HEK293T (cell line): ENCODE data around the gene AHNAK2.

ENCODE experiments used
- CTCF ChIA-PET: fragments of 350-600 bp; formaldehyde crosslinking; extraction: SDS; loops from one replicate; lab custom pipeline; 2021; ENCODE audit warnings: antibody characterized with exemption, inconsistent platforms; lab: Yijun Ruan, JAX
- POLR2A ChIA-PET: fragments of 350-600 bp; formaldehyde crosslinking; extraction: SDS; loops from one replicate; lab custom pipeline; 2020; ENCODE audit warnings: antibody characterized with exemption, inconsistent platforms; lab: Yijun Ruan, JAX
- DNase-seq: peaks from one replicate; pipeline ENCODE4 v3.0.0; 2012; ENCODE audit warnings: mixed read lengths; ENCODE audit errors: extremely low spot score
- ARNT ChIP-seq: fragments of 450-650 bp; IDR thresholded peaks from 2 replicates; pipeline ENCODE4 v1.6.1; 2017; ENCODE audit warnings: mild to moderate bottlenecking
- BHLHE40 ChIP-seq: fragments of 450-650 bp; IDR thresholded peaks from 2 replicates; pipeline ENCODE4 v1.6.1; 2016; ENCODE audit warnings: mild to moderate bottlenecking, moderate library complexity, borderline replicate concordance
- CTBP1 ChIP-seq: fragments of 450-650 bp; IDR thresholded peaks from 2 replicates; pipeline ENCODE4 v1.6.1; 2016; ENCODE audit warnings: borderline replicate concordance
- ELF4 ChIP-seq: fragments of 450-650 bp; IDR thresholded peaks from 2 replicates; pipeline ENCODE4 v1.6.1; 2017; ENCODE audit warnings: antibody characterized with exemption
- FOXA1 ChIP-seq: fragments of 450-650 bp; IDR thresholded peaks from 2 replicates; pipeline ENCODE4 v1.6.1; 2016; ENCODE audit warnings: mild to moderate bottlenecking
- FOXK2 ChIP-seq: fragments of 450-650 bp; IDR thresholded peaks from 2 replicates; pipeline ENCODE4 v1.6.1; 2016; ENCODE audit warnings: mild to moderate bottlenecking
- FOXM1 ChIP-seq: fragments of 450-650 bp; IDR thresholded peaks from 2 replicates; pipeline ENCODE4 v1.6.1; 2017; ENCODE audit warnings: mild to moderate bottlenecking, borderline replicate concordance
- HDGF ChIP-seq: fragments of 450-650 bp; IDR thresholded peaks from 2 replicates; pipeline ENCODE4 v1.6.1; 2017; ENCODE audit warnings: antibody characterized with exemption, borderline replicate concordance
- L3MBTL2 ChIP-seq: fragments of 450-650 bp; conservative IDR thresholded peaks from 2 replicates; pipeline ENCODE4 v1.6.1; 2016; ENCODE audit warnings: mild to moderate bottlenecking
- LEF1 ChIP-seq: fragments of 450-650 bp; IDR thresholded peaks from 2 replicates; pipeline ENCODE4 v1.6.1; 2017; ENCODE audit warnings: mild to moderate bottlenecking, borderline replicate concordance
- NFRKB ChIP-seq: fragments of 450-650 bp; IDR thresholded peaks from 2 replicates; pipeline ENCODE4 v1.6.1; 2016; ENCODE audit warnings: mild to moderate bottlenecking, moderate library complexity
- PKNOX1 ChIP-seq: fragments of 450-650 bp; IDR thresholded peaks from 2 replicates; pipeline ENCODE4 v1.6.1; 2016
- SP1 ChIP-seq: fragments of 450-650 bp; IDR thresholded peaks from 2 replicates; pipeline ENCODE4 v1.6.1; 2017
- SUZ12 ChIP-seq: fragments of 450-650 bp; IDR thresholded peaks from 2 replicates; pipeline ENCODE4 v1.6.1; 2016; ENCODE audit warnings: mild to moderate bottlenecking
- TARDBP ChIP-seq: fragments of 450-650 bp; IDR thresholded peaks from 2 replicates; pipeline ENCODE4 v1.6.1; 2016
- ZNF384 ChIP-seq: fragments of 450-650 bp; IDR thresholded peaks from 2 replicates; pipeline ENCODE4 v1.6.1; 2016

The AHNAK2 gene

GRCh38 chr14:104973385-104974145 lies 4.6 kb downstream of the AHNAK2 start:
- ChIA-PET POLR2A (interaction anchor here (0.8 to 1.5 kb wide), 5 partner anchors 8 to 62 kb away, joined by 3 to 7 read pairs (median 4); partner anchors contain the start of genes CDCA4 and CLBA1), CTCF (interaction anchor here (0.6 to 5.3 kb wide), 5 partner anchors 12 to 379 kb away, joined by 3 to 42 read pairs (median 3); partner anchors contain the start of gene CLBA1)
- TF ChIP-seq CTBP1 = no peak
- no peak for TF ChIP-seq BHLHE40
- TF ChIP-seq LEF1 = no peak
- no peak for TF ChIP-seq TARDBP
- TF ChIP-seq SUZ12 = no peak
- no peak for TF ChIP-seq FOXM1
- TF ChIP-seq ELF4 = no peak
- TF ChIP-seq PKNOX1 = no peak
- no peak for TF ChIP-seq NFRKB
- TF ChIP-seq ZNF384 = no peak
- no peak for TF ChIP-seq FOXK2
- no peak for TF ChIP-seq L3MBTL2
- no peak for TF ChIP-seq SP1
- TF ChIP-seq FOXA1 = no peak
- no peak for TF ChIP-seq HDGF
- TF ChIP-seq ARNT = no peak
- no peak for DNase-seq

- ChIA-PET POLR2A (interaction anchor here (0.8 to 1.5 kb wide), 4 partner anchors 13 to 63 kb away, joined by 3 to 7 read pairs (median 4); partner anchors contain the start of genes CDCA4 and CLBA1), CTCF (interaction anchor here (0.6 to 5.3 kb wide), 5 partner anchors 12 to 379 kb away, joined by 3 to 42 read pairs (median 3); partner anchors contain the start of gene CLBA1)
- no peak for DNase-seq
- no peak for TF ChIP-seq ZNF384
- TF ChIP-seq LEF1 = no peak
- no peak for TF ChIP-seq FOXM1
- no peak for TF ChIP-seq FOXK2
- no peak for TF ChIP-seq ARNT
- TF ChIP-seq NFRKB = no peak
Observed at GRCh38 chr14:104973135-104973384, 5.1 kb downstream of the AHNAK2 start.

- no peak for DNase-seq
- ChIA-PET CTCF (interaction anchor here (0.6 to 5.3 kb wide), 3 partner anchors 13 to 145 kb away, joined by 3 to 42 read pairs (median 3); partner anchors contain the start of gene CLBA1), POLR2A (interaction anchor here (0.8 to 1.5 kb wide), 3 partner anchors 13 to 63 kb away, joined by 3 to 4 read pairs (median 3); partner anchors contain the start of gene CLBA1)
- no peak for TF ChIP-seq FOXM1
- no peak for TF ChIP-seq CTBP1
- no peak for TF ChIP-seq ELF4
- no peak for TF ChIP-seq PKNOX1
Observed at GRCh38 chr14:104972301-104973134, 5.7 kb downstream of the AHNAK2 start.

GRCh38 chr14:104971447-104972240 lies 6.5 kb downstream of the AHNAK2 start:
- DNase-seq = no peak
- CTCF ChIA-PET = no interaction called here
- TF ChIP-seq FOXA1 (no peak), NFRKB (no peak), CTBP1 (no peak), ELF4 (no peak), PKNOX1 (no peak), LEF1 (no peak), FOXM1 (no peak), BHLHE40 (no peak), SUZ12 (no peak), FOXK2 (no peak), ZNF384 (no peak), TARDBP (no peak), ARNT (no peak), HDGF (no peak), SP1 (no peak), L3MBTL2 (no peak)
- POLR2A ChIA-PET = no interaction called here

- no peak for DNase-seq
- POLR2A ChIA-PET = interaction anchor here (1.6 kb wide), 1 partner anchor 50 kb away, joined by 3 read pairs; the partner anchor contains the start of gene CDCA4
- CTCF ChIA-PET = no interaction called here
- TF ChIP-seq FOXK2 (no peak), SP1 (no peak), LEF1 (no peak), SUZ12 (no peak), HDGF (no peak), PKNOX1 (no peak), FOXM1 (no peak), TARDBP (no peak), ZNF384 (no peak)
Observed at GRCh38 chr14:104970231-104971068, 7.7 kb downstream of the AHNAK2 start.
